Activated naive CD4-positive, alpha-beta T cell (primary cell): ENCODE measurements around the gene R3HCC1L.

ENCODE experiments used
- DNase-seq, 4 experiments: peaks; one replicate each; lab custom pipeline; 2025; lab: John Stamatoyannopoulos, UW

R3HCC1L gene

GRCh38 chr10:98276311-98276710 lies 141.9 kb downstream of the R3HCC1L start:
- no peak for DNase-seq

GRCh38 chr10:98285416-98285815 lies 151.0 kb downstream of the R3HCC1L start:
- DNase-seq, result no peak

- DNase-seq, result no peak
Measured at GRCh38 chr10:98286419-98286818, 152.0 kb downstream of the R3HCC1L start.

- DNase-seq, result no peak
Measured at GRCh38 chr10:98287321-98287720, 152.9 kb downstream of the R3HCC1L start.

- no peak for DNase-seq
Measured at GRCh38 chr10:98289802-98290209, 155.3 kb downstream of the R3HCC1L start.

GRCh38 chr10:98292971-98293370 lies 158.5 kb downstream of the R3HCC1L start:
- DNase-seq, result no peak

- no peak for DNase-seq
Measured at GRCh38 chr10:98293550-98294269, 159.3 kb downstream of the R3HCC1L start.

- no peak for DNase-seq
Measured at GRCh38 chr10:98294270-98294627, 159.8 kb downstream of the R3HCC1L start.
